ENCODE results near the gene SLC50A1.

SLC50A1 gene

GRCh38 chr1:155186794-155187455 is 51.3 kb downstream of the SLC50A1 start:
- no peak overlapping the region for H3K9ac ChIP-seq (ENCODE audit: low read length)
- H3K79me2 ChIP-seq (ENCODE audit: insufficient read depth, low read length) = no peaks in the 10 kb centered on the region

GRCh38 chr1:155187456-155187891 is 51.8 kb downstream of the SLC50A1 start:
- Histone ChIP-seq H3K4me3 (ENCODE audit: insufficient read depth, low read length, poor library complexity, severe bottlenecking) (no peak overlapping the region), H4K20me1 (ENCODE audit: low read depth, low read length) (no peaks in the 10 kb centered on the region), H3K4me2 (ENCODE audit: low read depth, low read length, poor library complexity, severe bottlenecking) (no peak overlapping the region), H3K27me3 (ENCODE audit: low read length) (no peaks in the 10 kb centered on the region), H3F3A (ENCODE audit: insufficient read depth) (no peaks in the 10 kb centered on the region), H3K36me3 (ENCODE audit: low read length) (no peaks in the 10 kb centered on the region), H3K79me2 (ENCODE audit: insufficient read depth, low read length) (no peaks in the 10 kb centered on the region), H3K9ac (ENCODE audit: low read length) (no peak overlapping the region), H3K9me2 (replicated peaks; ENCODE audit: insufficient read depth, low read length) (no peaks in the 10 kb centered on the region), H3K27ac (ENCODE audit: low read depth, low read length) (no peak overlapping the region), H3K9me3 (ENCODE audit: insufficient read depth, low read length) (no peaks in the 10 kb centered on the region), H2AFZ (ENCODE audit: low read depth, low read length, severe bottlenecking) (no peak overlapping the region)
- TF ChIP-seq EZH2phosphoT487 (conservative IDR thresholded peaks at IDR 0.05; ENCODE audit: low read length) (no peak), CTCF (IDR thresholded peaks at IDR 0.05; ENCODE audit: insufficient read depth, low read length, poor library complexity, severe bottlenecking) (no peak)

More at GRCh38 chr1:155186794-155187455, 51.3 kb downstream of the SLC50A1 start:
- no peaks in the 10 kb centered on the region for H4K20me1 ChIP-seq (ENCODE audit: low read depth, low read length)
- H2AFZ ChIP-seq (ENCODE audit: low read depth, low read length, severe bottlenecking) = no peak overlapping the region
- H3F3A ChIP-seq (ENCODE audit: insufficient read depth) = no peaks in the 10 kb centered on the region
- H3K4me2 ChIP-seq (ENCODE audit: low read depth, low read length, poor library complexity, severe bottlenecking) = no peak overlapping the region
- H3K27me3 ChIP-seq (ENCODE audit: low read length) = no peaks in the 10 kb centered on the region
- H3K4me3 ChIP-seq (ENCODE audit: insufficient read depth, low read length, poor library complexity, severe bottlenecking) = no peak overlapping the region
- no peaks in the 10 kb centered on the region for H3K9me3 ChIP-seq (ENCODE audit: insufficient read depth, low read length)
- no peaks in the 10 kb centered on the region for H3K36me3 ChIP-seq (ENCODE audit: low read length)
- H3K9me2 ChIP-seq (replicated peaks; ENCODE audit: insufficient read depth, low read length) = no peaks in the 10 kb centered on the region
- H3K27ac ChIP-seq (ENCODE audit: low read depth, low read length) = no peak overlapping the region
- TF ChIP-seq CTCF (IDR thresholded peaks at IDR 0.05; ENCODE audit: insufficient read depth, low read length, poor library complexity, severe bottlenecking) (no peak), EZH2phosphoT487 (conservative IDR thresholded peaks at IDR 0.05; ENCODE audit: low read length) (no peak)

GRCh38 chr1:155188268-155188667 is 52.6 kb downstream of the SLC50A1 start:
- H3K36me3 ChIP-seq (ENCODE audit: low read length) = no peaks in the 10 kb centered on the region
- no peak for TF ChIP-seq EZH2phosphoT487 (conservative IDR thresholded peaks at IDR 0.05; ENCODE audit: low read length)
- TF ChIP-seq CTCF (IDR thresholded peaks at IDR 0.05; ENCODE audit: insufficient read depth, low read length, poor library complexity, severe bottlenecking) = no peak
- no peak overlapping the region for H3K9ac ChIP-seq (ENCODE audit: low read length)
- no peaks in the 10 kb centered on the region for H3K9me3 ChIP-seq (ENCODE audit: insufficient read depth, low read length)
- no peaks in the 10 kb centered on the region for H3K79me2 ChIP-seq (ENCODE audit: insufficient read depth, low read length)
- H3K4me3 ChIP-seq (ENCODE audit: insufficient read depth, low read length, poor library complexity, severe bottlenecking) = no peak overlapping the region
- H3K4me2 ChIP-seq (ENCODE audit: low read depth, low read length, poor library complexity, severe bottlenecking) = no peak overlapping the region
- no peak overlapping the region for H3K27ac ChIP-seq (ENCODE audit: low read depth, low read length)
- H3K27me3 ChIP-seq (ENCODE audit: low read length) = no peaks in the 10 kb centered on the region
- no peaks in the 10 kb centered on the region for H3F3A ChIP-seq (ENCODE audit: insufficient read depth)
- no peaks in the 10 kb centered on the region for H4K20me1 ChIP-seq (ENCODE audit: low read depth, low read length)
- H3K9me2 ChIP-seq (replicated peaks; ENCODE audit: insufficient read depth, low read length) = no peaks in the 10 kb centered on the region
- H2AFZ ChIP-seq (ENCODE audit: low read depth, low read length, severe bottlenecking) = no peak overlapping the region
